GM18499 (cell line): Measurements from ENCODE around the gene IBTK.
"Not testable (repeated sequence)": the region's sequence is repeated elsewhere in the genome, so short reads cannot be mapped to it uniquely, and the experiment has no call there.

Experiments used
- ATAC-seq: cut with Tn5 transposase; IDR thresholded peaks from one replicate; pipeline ENCODE4 v1.9.1; 2021; ENCODE audit warnings: moderate number of reproducible peaks; ENCODE audit not compliant: insufficient read depth, unreplicated experiment

Gene IBTK

DNA sequence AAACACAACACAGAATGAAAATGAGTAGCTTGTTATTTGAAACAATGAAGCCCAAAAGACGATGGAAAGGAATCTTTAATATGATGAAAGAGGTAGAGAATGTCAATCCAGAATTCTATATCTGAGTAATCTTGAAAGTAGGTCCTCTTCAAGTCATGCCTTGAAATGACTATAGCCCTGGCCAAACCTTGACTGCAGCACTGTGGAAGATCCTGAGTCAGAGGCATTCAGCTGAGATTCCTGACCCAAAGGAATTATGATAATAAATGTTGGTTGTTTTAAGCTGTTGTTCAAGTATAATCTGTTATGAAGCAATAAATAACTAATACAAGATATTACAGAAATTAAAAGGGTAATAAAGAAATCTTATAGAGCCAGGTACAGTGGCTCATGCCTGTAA, 64.8 kb downstream of the IBTK start:
- ATAC-seq: no peak

- ATAC-seq: no peak
These were observed 68.1 kb downstream of the IBTK start for GRCh38 chr6:82179415-82179814.

DNA sequence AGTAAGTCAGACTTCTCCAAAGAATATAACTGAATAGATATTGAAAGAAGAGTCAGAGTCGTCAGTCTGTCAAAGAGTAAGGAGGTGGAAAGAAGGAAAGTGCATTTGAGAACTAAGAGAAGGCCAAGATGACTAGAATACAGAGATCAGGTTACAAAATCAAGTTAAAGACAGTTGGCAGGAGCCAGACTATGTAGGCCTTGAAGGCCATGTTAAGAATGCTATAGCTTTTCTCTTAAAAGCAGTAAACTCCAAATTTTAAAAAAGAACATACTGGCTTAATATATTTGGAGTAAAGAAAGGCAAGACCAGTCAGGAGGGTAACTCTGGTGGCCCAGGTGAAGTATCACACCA, 68.8 kb downstream of the IBTK start:
- no peak for ATAC-seq

- no peak for ATAC-seq
These were observed 69.3 kb downstream of the IBTK start for GRCh38 chr6:82178077-82178758.

DNA sequence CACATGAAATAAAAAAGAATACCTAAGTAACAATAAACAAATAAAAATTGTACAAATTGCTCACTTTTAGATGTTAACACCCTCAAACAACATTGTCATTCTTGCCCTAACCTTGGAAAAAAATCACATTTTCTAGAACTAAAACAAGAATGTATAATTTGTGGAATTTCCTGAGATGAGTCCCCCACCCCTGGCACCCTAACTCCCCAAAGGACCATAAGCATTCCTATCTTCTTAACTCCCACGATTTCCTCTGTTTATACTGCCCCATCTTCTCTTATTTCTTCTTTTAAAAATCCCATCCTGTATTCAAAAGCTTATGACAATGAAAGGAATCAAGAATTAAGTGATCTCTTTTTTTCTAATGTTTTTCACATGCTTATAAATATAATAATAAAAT, 70.9 kb downstream of the IBTK start:
- no peak for ATAC-seq

GRCh38 chr6:82172594-82172993, 75.0 kb downstream of the IBTK start:
- ATAC-seq: no peak

DNA sequence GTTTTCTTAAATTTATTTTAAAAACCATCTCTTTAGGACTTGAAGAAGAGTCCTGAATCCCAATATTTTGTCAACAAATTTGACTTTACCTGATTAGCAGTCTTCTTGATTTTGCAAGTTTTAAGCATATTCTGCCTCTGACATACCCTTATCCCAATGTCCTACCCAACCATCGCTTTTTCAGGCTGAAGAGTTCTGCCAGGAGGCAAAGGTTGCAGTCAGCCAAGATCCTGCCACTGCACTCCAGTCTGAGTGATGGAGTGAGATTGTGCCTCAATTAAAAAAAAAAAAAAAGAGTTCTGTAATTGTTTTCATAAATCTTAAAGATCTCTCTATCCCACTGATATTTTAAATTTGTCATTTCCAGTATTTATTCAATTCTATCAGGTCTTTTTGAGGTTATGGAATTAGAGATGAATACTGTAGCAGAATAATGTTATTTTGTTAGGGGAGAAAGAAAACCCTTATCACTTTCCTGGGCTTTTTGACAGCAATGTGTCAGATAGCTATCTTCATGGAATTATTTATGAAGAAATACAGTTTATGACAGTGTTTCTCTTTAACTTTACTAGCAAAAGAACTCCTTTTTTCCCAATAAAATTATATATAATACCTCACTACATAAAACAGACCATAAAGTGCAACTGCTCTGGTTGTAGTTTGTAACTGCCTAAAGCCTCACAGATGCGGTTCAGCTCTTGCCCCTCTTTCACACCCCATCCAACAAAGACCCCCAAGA, 78.2 kb downstream of the IBTK start:
- ATAC-seq: no peak

- no peak for ATAC-seq
These were observed 81.1 kb downstream of the IBTK start for GRCh38 chr6:82166493-82166892.

- ATAC-seq: no peak
These were observed 87.1 kb downstream of the IBTK start for GRCh38 chr6:82160255-82160990.

DNA sequence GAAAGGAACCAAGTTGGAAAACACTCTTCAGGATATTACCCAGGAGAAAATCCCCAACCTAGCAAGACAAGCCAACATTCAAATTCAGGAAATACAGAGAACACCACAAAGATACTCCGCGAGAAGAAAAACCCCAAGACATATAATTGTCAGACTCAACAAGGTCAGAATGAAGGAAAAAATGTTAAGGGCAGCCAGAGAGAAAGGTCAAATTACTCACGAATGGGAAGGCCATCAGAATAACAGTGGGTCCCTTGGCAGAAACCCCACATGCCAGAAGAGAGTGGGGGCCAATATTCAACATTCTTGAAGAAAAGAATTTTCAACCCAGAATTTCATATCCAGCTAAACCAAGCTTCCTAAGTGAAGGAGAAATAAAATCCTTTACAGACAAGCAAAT, 94.8 kb downstream of the IBTK start:
- not testable (repeated sequence) for ATAC-seq

DNA sequence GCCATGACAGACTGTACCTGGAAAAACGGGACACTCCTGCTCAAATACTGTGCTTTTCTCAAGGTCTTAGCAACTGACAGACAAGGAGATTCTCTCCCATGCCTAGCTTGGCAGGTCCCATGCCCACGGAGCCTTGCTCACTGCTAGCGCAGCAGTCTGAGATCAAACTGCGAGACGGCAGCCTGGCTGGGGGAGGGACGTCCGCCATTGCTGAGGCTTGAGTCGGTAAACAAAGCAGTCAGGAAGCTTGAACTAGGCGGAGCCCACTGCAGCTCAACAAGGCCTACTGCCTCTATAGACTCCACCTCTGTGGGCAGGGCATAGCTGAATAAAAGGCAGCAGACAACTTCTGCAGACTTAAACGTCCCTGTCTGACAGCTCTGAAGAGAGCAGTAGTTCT, 96.4 kb downstream of the IBTK start:
- ATAC-seq: not testable (repeated sequence)

GRCh38 chr6:82145926-82146452, 101.6 kb downstream of the IBTK start:
- no peak for ATAC-seq

DNA sequence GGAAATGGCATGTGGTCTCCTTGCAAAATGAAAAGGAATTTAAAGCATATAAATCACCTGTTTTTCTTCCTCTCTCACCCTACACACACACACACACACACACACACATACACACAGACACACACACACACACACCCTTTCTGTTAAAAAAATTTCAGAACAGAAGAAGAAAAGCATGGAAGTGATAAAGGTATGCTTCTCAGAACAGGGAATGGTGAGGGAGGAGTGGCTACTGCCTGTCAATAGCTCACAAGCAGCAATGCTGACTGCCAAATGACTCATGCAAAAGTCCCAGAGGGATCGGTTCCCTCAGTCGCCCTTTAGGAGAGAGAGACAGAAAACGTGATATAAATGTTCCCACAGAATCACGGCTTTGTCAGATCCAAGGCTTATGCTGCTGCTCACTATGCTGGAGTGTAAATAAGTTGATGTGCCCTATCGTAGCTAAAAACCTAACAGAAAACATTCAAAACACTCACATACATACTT, 102.6 kb downstream of the IBTK start:
- no peak for ATAC-seq

- ATAC-seq: peak; percentile 77
These were observed 103.3 kb downstream of the IBTK start for GRCh38 chr6:82144007-82144851.

- no peak for ATAC-seq
These were observed 104.5 kb downstream of the IBTK start for GRCh38 chr6:82143041-82143481.

DNA sequence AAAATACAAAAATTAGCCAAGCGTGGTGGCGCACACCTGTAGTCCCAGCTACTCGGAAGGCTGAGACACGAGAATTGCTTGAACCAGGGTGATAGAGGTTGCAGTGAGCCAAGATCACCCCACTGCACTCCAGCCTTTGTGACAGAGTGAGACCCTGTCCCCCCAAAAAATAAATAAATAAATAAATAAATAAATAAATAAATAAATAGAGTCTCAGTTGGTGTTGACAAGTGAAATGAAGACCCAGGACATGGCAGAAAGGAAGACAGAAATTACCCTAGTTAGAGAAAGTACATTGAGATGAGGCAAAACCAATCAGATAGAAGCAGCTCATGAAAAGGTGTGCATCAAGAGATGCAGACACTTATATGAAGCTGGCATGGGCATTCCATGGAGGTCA, 105.0 kb downstream of the IBTK start:
- ATAC-seq: no peak

DNA sequence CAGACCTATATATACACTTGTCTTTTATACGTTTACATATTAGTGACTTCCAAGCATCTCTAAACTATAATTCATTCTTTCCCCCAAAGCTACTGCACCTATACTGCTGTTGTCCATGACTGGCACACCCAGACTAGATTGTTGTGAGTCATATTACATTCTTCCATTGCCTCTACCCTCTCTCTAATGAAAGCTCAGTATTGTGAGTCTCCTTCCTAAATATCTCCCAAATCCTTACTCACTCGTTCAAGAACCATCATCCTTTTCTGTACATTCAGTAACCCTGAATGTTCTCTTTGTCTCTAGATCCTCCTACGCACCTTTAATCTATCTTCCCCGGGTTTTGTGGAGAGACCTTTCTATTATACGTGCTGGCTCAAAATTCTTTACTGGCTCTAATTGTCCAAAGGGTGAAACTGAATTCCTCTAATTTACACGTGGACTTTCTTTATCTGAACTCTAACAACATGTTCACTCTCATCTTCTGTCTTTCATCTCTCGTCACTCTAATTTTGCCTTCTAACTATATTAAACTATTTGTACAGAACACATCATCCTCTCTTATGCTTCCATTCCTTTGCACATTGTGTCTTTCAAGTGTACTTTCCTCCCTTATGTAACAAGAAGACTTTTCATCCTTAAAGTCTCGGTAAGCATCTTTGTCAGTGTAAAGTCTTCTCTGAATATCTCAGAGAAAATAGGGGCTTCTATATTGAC, 109.3 kb downstream of the IBTK start:
- no peak for ATAC-seq

DNA sequence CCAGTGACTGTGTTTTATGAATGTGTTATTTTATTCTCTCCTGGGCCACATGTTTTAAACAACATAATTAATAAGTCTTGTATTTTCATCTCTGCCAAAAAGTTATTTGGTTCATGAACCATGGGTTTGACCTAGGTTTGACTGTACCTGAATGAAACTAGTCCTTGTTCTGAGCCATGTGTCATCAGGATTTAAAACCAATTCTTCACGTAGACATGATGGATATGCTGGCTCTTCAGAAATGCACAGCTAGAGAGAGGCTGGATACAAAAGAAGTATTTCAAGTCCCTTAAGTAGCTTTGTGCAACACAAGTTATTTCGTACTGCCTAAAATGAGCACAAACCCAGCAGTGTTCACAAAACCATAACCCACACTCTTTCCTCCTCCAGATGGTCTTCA, 116.1 kb downstream of the IBTK start:
- ATAC-seq: no peak

DNA sequence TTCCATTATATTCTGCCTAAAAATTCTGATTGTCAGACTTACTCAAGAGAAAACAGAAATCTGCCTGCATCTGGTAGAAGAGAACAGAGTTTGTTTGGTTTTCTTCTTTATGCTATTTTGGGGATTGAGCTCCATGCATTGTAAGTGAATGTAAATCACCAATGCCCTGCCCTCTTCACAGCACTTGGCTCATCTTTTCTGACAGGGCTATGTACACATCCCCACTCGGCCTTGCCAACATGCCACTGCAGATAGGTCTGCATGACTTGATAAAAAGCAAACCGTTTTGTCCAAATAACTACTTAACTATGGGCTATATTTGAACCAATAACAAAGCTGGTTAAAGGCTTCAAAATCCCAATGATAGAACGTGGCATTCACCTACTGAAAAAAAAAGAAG, 117.7 kb downstream of the IBTK start:
- ATAC-seq: no peak
